Measurements from ENCODE around the gene C10orf90.

Gene C10orf90

GRCh38 chr10:126687121-126687606 lies 16.7 kb upstream of the C10orf90 start:
- TF ChIP-seq FOXP2 (optimal IDR thresholded peaks at IDR 0.05; ENCODE audit: borderline replicate concordance, extremely low read depth, extremely low read length, insufficient read depth) = no peak

DNA sequence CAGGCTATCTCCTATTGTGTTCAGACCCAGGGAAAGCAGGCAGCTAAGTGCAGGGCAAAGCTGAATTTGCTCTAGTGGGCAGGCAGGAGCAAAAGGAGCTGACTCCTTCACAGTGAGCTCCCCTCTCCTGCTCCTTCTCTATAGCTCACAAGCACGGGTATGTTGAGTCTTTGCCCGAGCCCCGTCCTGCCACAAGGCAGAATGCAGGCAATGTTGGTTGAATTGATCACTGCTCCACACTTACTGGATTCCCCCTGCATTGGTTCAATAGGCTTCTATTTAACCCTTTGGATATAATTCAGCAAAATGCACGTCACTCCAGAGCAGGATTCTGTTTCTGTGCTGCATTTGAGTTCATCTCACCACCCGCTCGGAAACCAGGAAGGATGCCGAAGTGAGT lies 16.2 kb upstream of the C10orf90 start:
- no peak for TF ChIP-seq POLR2AphosphoS5 (IDR thresholded peaks at IDR 0.05; ENCODE audit: low read depth, low read length)
- no peak for TF ChIP-seq TAF1 (IDR thresholded peaks at IDR 0.05; ENCODE audit: borderline replicate concordance, insufficient read depth, low read length)
- TF ChIP-seq SIN3A (IDR thresholded peaks at IDR 0.05; ENCODE audit: borderline replicate concordance, insufficient read depth, low read length) = no peak
- TF ChIP-seq FOXP2 (optimal IDR thresholded peaks at IDR 0.05; ENCODE audit: borderline replicate concordance, extremely low read depth, extremely low read length, insufficient read depth) = no peak
- TF ChIP-seq REST (IDR thresholded peaks at IDR 0.05; ENCODE audit: insufficient read depth in 1 of 2, low read depth in 2 of 2, low read length in 2 of 2) = no peak

DNA sequence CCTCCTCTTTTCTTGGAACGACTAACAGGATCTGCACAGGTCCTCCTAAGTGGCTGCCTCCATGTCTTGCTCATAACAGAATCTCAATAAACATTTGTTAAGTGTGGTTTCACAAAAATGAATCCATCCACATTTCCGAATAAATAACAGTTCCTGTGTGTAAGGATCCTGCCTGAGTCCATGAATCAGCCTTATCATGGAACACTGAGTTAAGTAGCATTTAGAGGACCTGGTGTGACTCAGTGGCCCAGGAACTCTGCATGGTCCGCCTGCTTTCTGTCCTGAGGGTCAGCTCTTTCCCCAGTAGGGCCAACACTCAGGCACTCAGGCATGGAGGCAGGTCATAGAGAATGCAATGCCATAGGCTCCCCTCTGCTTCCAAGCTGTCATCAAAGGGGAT lies 15.8 kb upstream of the C10orf90 start:
- no peak for TF ChIP-seq POLR2AphosphoS5 (IDR thresholded peaks at IDR 0.05; ENCODE audit: low read depth, low read length)
- no peak for TF ChIP-seq REST (IDR thresholded peaks at IDR 0.05; ENCODE audit: insufficient read depth in 1 of 2, low read depth in 2 of 2, low read length in 2 of 2)
- TF ChIP-seq TAF1 (IDR thresholded peaks at IDR 0.05; ENCODE audit: borderline replicate concordance, insufficient read depth, low read length) = no peak
- TF ChIP-seq FOXP2 (optimal IDR thresholded peaks at IDR 0.05; ENCODE audit: borderline replicate concordance, extremely low read depth, extremely low read length, insufficient read depth) = no peak
- no peak for TF ChIP-seq SIN3A (IDR thresholded peaks at IDR 0.05; ENCODE audit: borderline replicate concordance, insufficient read depth, low read length)

GRCh38 chr10:126685756-126686155 lies 15.3 kb upstream of the C10orf90 start:
- no peak for TF ChIP-seq FOXP2 (optimal IDR thresholded peaks at IDR 0.05; ENCODE audit: borderline replicate concordance, extremely low read depth, extremely low read length, insufficient read depth)
- no peak for TF ChIP-seq SIN3A (IDR thresholded peaks at IDR 0.05; ENCODE audit: borderline replicate concordance, insufficient read depth, low read length)

DNA sequence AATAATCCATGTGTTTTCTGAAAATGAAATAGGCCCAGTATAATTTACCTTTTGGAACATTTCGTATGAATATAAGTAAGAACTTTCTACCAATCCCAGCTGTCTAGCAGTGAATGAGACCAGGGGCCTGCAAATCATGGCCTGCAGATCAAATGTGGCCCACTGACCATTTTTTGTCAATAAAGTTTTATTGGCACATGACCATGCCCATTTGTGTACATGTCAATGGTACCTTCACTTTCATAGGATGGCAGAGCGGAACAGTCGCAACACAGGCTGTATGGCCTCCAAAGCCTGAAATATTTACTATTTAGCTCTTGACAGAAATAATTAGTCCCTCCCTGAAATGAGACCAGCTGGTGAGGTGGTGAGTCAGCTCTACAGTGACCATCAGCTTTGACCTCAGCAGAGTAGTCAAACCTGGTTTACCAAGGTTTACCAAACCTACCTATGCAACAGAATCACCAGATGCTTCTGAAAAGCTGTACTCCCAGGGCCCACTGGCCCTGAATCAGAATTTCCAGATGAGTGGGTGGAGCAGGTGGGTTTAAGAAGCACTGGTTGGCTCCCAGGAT lies 13.8 kb upstream of the C10orf90 start:
- no peak for TF ChIP-seq REST (IDR thresholded peaks at IDR 0.05; ENCODE audit: insufficient read depth in 1 of 2, low read depth in 2 of 2, low read length in 2 of 2)
- TF ChIP-seq POLR2AphosphoS5 (IDR thresholded peaks at IDR 0.05; ENCODE audit: low read depth, low read length) = no peak
- no peak for TF ChIP-seq SIN3A (IDR thresholded peaks at IDR 0.05; ENCODE audit: borderline replicate concordance, insufficient read depth, low read length)
- TF ChIP-seq FOXP2 (optimal IDR thresholded peaks at IDR 0.05; ENCODE audit: borderline replicate concordance, extremely low read depth, extremely low read length, insufficient read depth) = no peak
- TF ChIP-seq TAF1 (IDR thresholded peaks at IDR 0.05; ENCODE audit: borderline replicate concordance, insufficient read depth, low read length) = no peak

GRCh38 chr10:126683466-126683865 lies 13.0 kb upstream of the C10orf90 start:
- no peak for TF ChIP-seq POLR2AphosphoS5 (IDR thresholded peaks at IDR 0.05; ENCODE audit: low read depth, low read length)
- no peak for TF ChIP-seq SIN3A (IDR thresholded peaks at IDR 0.05; ENCODE audit: borderline replicate concordance, insufficient read depth, low read length)
- no peak for TF ChIP-seq FOXP2 (optimal IDR thresholded peaks at IDR 0.05; ENCODE audit: borderline replicate concordance, extremely low read depth, extremely low read length, insufficient read depth)
- TF ChIP-seq TAF1 (IDR thresholded peaks at IDR 0.05; ENCODE audit: borderline replicate concordance, insufficient read depth, low read length) = no peak
- TF ChIP-seq REST (IDR thresholded peaks at IDR 0.05; ENCODE audit: insufficient read depth in 1 of 2, low read depth in 2 of 2, low read length in 2 of 2) = no peak
